ENCODE results near the gene TAP1. TPM values are rescaled to one million over a fixed set of nuclear protein-coding genes. Genes with fewer than 3 reads are reported as not detected.
"Not testable (repeated sequence)": the region's sequence is repeated elsewhere in the genome, so short reads cannot be mapped to it uniquely, and the experiment has no call there.

TAP1 gene
- polyA plus RNA-seq, 12 donors, result 6.5 to 13.6 (median 9.1) TPM; not detected in 1

DNA sequence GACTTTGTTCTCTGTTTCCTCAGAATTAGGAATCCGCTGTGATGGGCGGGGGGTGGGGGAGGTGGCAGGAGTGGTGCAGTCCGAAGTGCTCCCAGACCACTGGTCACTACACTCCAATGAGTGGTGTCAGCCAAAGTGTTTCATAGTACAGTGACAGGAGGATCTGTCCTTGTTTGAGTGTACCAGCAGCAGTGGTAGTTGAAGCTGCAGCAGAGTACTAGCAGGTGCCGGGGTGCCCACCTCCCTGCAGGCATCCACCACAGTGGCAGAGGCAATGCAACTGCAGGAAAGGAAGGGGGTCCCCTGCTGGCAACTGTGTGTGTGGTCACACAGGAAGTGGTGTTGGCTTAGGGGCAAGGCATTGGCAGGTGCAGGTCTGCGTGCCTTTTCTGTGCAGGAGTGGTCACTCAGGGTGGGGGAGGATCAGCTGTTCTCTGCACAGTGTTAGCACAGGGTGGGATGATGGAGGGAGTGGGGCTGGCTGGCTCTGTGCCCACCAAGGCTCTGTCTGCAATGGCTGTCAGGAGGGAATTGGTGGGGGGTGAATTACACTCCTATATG, 46.4 kb downstream of the TAP1 start:
- no peak for DNase-seq

DNA sequence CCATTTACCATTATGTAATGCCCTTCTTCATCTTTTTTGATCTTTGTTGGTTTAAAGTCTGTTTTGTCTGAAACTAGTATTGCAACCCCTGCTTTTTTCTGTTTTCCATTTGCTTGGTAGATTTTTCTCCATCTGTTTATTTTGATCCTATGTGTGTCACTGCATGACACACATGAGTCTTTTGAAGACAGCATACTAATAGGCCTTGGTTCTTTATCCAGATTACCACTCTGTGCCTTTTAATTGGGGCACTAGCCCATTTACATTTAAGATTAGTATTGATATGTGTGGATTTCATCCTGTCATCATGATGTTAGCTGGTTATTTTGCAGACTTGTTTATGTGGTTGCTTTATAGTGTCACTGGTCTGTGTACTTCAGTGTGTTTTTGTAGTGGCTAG, 48.1 kb downstream of the TAP1 start:
- DNase-seq, result not testable (repeated sequence)

DNA sequence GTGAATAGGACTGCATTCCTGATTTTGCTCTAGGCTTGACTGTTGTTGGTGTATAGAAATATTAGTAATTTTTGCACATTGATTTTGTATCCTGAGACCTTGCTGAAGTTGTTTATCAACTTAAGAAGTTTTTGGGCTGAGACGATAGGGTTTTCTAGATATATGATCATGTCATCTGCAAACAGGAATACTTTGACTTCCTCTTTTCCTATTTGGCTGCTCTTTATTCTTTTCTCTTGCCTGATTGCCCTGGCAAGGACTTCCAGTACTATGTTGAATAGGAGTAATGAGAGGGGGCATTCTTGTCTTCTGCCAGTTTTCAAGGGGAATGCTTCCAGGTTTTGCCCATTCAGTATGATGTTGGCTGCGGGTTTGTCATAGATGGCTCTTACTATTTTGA, 50.1 kb downstream of the TAP1 start:
- no peak for DNase-seq

- DNase-seq, result no peak
These were observed 53.8 kb downstream of the TAP1 start for GRCh38 chr6:32799740-32800139.

DNA sequence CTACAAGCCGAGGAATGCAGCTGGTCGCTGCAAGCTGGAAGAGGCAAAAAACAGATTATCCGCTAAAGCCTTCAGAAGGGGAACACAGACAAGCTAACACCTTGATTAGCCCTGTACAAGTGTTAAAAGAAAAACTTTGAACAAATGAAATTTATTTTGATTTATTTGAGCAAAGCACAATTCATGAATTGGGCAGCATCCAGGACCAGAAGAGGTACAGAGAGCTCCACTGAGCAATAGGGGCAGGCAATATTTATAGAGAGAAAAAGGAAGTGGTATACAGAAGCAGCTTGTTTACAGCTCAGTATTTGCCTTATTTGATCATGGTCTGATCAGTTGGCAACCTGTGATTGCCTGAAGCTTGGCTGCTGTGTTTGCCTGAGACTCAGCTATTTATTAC, 54.3 kb downstream of the TAP1 start:
- no peak for DNase-seq

DNA sequence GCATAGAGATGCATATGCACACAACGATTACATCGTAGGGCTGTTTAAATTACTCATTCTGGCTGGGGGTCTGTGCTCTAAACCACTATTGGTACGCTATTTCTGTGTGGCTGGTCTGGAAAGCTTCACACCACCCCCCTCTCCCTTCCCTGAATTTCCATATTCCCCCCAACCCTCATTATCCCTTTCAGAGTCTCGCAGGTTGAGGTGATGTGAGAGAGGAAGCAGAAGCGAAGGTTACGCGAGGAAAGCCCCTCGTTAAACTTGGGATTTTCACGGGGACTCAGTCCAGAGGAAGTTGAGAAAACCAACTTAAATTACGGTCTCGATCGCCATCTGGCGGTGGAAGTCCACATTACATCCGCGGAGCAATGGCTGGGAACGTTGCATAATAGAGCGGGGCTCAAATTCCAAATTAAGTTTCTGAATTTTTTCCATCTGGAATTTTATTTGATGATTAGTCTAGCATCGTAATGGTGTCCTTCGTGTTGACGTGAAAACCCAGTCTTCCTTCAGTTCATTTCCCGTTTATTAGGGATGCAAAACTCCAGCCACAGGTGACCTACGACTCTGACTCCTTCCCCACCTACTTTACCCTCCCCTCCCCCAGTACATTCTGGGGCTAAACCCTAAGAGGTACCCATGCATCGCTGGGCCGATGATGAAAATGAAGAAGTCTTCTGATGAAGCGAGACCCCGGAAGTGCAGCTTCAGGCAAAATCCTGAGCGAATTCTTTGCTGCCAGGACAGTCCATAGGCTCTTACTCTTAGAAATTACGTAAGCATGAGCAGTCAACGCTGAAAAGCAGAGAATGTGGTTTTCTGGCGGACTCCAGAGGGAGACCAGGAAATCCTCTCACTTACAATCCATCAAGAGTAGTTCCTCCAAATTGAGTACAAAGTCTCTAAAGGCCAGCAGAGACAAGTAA, 56.4 kb downstream of the TAP1 start:
- peak; percentile 80 for DNase-seq

Other genes with a start within 250 kb of the TAP1 start
- gene HLA-DQA1, start 216.3 kb downstream of the TAP1 start, polyA plus RNA-seq (ENCODE audit: insufficient read length in 12 of 12), result 10 to 100 TPM in 1 of 12 donors, 1 to 10 TPM in 7, under 1 TPM in 2, not detected in 2; 0.62 to 13.8 (median 2.9) TPM
- 10 to 100 TPM in 1 of 12 donors, 1 to 10 TPM in 10, not detected in 1; 1.4 to 16.0 (median 3.7) TPM for gene HLA-DQB1, start 187.0 kb downstream of the TAP1 start, polyA plus RNA-seq (ENCODE audit: insufficient read length in 12 of 12)
- gene HLA-DQA2, start 112.3 kb downstream of the TAP1 start, polyA plus RNA-seq (ENCODE audit: insufficient read length in 12 of 12), result 1 to 10 TPM in 2 of 12 donors, under 1 TPM in 6, not detected in 4; 0.25 to 2.7 (median 0.57) TPM
- 1 to 10 TPM in 2 of 12 donors, under 1 TPM in 4, not detected in 6; 0.23 to 2.3 (median 0.56) TPM for gene HLA-DQB2, start 90.2 kb downstream of the TAP1 start, polyA plus RNA-seq (ENCODE audit: insufficient read length in 12 of 12)
- 1 to 10 TPM in 1 of 12 donors, under 1 TPM in 4, not detected in 7; 0.19 to 1.3 (median 0.25) TPM for gene HLA-DOB, start 36.7 kb downstream of the TAP1 start, polyA plus RNA-seq (ENCODE audit: insufficient read length in 12 of 12)
- gene TAP2, start 15.0 kb downstream of the TAP1 start, polyA plus RNA-seq (ENCODE audit: insufficient read length in 12 of 12), result 10 to 100 TPM in 1 of 12 donors, 1 to 10 TPM in 10, not detected in 1; 3.7 to 13.7 (median 5.8) TPM
- gene PSMB8, start 9.7 kb downstream of the TAP1 start, polyA plus RNA-seq (ENCODE audit: insufficient read length in 12 of 12), result 10 to 100 TPM in 11 of 12 donors, not detected in 1; 11.2 to 17.3 (median 12.8) TPM
- 10 to 100 TPM in 1 of 12 donors, 1 to 10 TPM in 10, not detected in 1; 2.5 to 27.2 (median 4.4) TPM for gene PSMB9, start 488 bp upstream of the TAP1 start, polyA plus RNA-seq (ENCODE audit: insufficient read length in 12 of 12)
- 10 to 100 TPM in 1 of 12 donors, 1 to 10 TPM in 10, not detected in 1; 3.0 to 15.7 (median 3.8) TPM for gene HLA-DMB, start 87.3 kb upstream of the TAP1 start, polyA plus RNA-seq (ENCODE audit: insufficient read length in 12 of 12)
- 10 to 100 TPM in 2 of 12 donors, 1 to 10 TPM in 8, not detected in 2; 2.7 to 28.3 (median 5.0) TPM for gene HLA-DMA, start 99.4 kb upstream of the TAP1 start, polyA plus RNA-seq (ENCODE audit: insufficient read length in 12 of 12)
- 100 to 1,000 TPM; 144 to 876 (median 162) TPM for gene BRD2, start 114.9 kb upstream of the TAP1 start, polyA plus RNA-seq (ENCODE audit: insufficient read length in 12 of 12)
- gene HLA-DOA, start 155.9 kb upstream of the TAP1 start, polyA plus RNA-seq (ENCODE audit: insufficient read length in 12 of 12), result 1 to 10 TPM in 6 of 12 donors, under 1 TPM in 5, not detected in 1; 0.41 to 8.0 (median 1.6) TPM
- gene HLA-DPA1, start 219.9 kb upstream of the TAP1 start, polyA plus RNA-seq (ENCODE audit: insufficient read length in 12 of 12), result 10 to 100 TPM in 9 of 12 donors, 1 to 10 TPM in 2, not detected in 1; 7.6 to 44.7 (median 13.9) TPM
- 10 to 100 TPM in 2 of 12 donors, 1 to 10 TPM in 9, not detected in 1; 2.9 to 29.8 (median 9.0) TPM for gene HLA-DPB1, start 222.3 kb upstream of the TAP1 start, polyA plus RNA-seq (ENCODE audit: insufficient read length in 12 of 12)

Data from muscle of arm (tissue), 12 donors.